Choroid plexus epithelial cell (primary cell): ENCODE data around the gene PDGFC.
A peak's percentile ranks its signal among the peaks of the same experiment; 100 is the strongest.

Experiments
- DNase-seq: peaks from one replicate; pipeline ENCODE4 v3.0.0-alpha.2; 2010; ENCODE audit warnings: low read depth
- H3K4me3 ChIP-seq: 2 replicates; pipeline ENCODE4 v1.5.1; 2011; ENCODE audit warnings: low read depth, mild to moderate bottlenecking, control low read depth, low read length, moderate library complexity
- CTCF ChIP-seq: conservative IDR thresholded peaks from 2 replicates; pipeline ENCODE4 v1.5.1; 2011; ENCODE audit warnings: low read depth, mild to moderate bottlenecking, control low read depth, inconsistent platforms, low read length, moderate library complexity

Gene PDGFC

GRCh38 chr4:156778606-156779005, 193.0 kb downstream of the PDGFC start:
- no peak overlapping the region for H3K4me3 ChIP-seq
- no peak for TF ChIP-seq CTCF
- peak; percentile 88 for DNase-seq

- no peak for TF ChIP-seq CTCF
- peak; percentile 44 for DNase-seq
- H3K4me3 ChIP-seq = no peak overlapping the region
Measured at GRCh38 chr4:156778093-156778492, 193.5 kb downstream of the PDGFC start.

- TF ChIP-seq CTCF = no peak
- H3K4me3 ChIP-seq = no peak overlapping the region
- DNase-seq = no peak
Measured at GRCh38 chr4:156775813-156776212, 195.8 kb downstream of the PDGFC start.

- peak; percentile 95 for DNase-seq
- no peak for TF ChIP-seq CTCF
- no peak overlapping the region for H3K4me3 ChIP-seq
Measured at GRCh38 chr4:156774422-156774821, 197.2 kb downstream of the PDGFC start.

GRCh38 chr4:156773648-156774357, 197.8 kb downstream of the PDGFC start:
- peak; percentile 43 for DNase-seq
- TF ChIP-seq CTCF = no peak

GRCh38 chr4:156771171-156771837, 200.3 kb downstream of the PDGFC start:
- TF ChIP-seq CTCF = no peak
- no peak overlapping the region for H3K4me3 ChIP-seq
- peak; percentile 69 for DNase-seq

More at GRCh38 chr4:156773648-156774357, 197.8 kb downstream of the PDGFC start:
- H3K4me3 ChIP-seq = no peak overlapping the region

- no peak for TF ChIP-seq CTCF
- H3K4me3 ChIP-seq = no peak overlapping the region
- no peak for DNase-seq
Measured at GRCh38 chr4:156770140-156770539, 201.5 kb downstream of the PDGFC start.
